ENCODE results near the gene IGHMBP2. TPM values are rescaled to one million over a fixed set of nuclear protein-coding genes. Genes with fewer than 3 reads are reported as not detected.

Gene IGHMBP2
- total RNA-seq, 1 experiment from 2014 or later: 49.1 TPM

DNA sequence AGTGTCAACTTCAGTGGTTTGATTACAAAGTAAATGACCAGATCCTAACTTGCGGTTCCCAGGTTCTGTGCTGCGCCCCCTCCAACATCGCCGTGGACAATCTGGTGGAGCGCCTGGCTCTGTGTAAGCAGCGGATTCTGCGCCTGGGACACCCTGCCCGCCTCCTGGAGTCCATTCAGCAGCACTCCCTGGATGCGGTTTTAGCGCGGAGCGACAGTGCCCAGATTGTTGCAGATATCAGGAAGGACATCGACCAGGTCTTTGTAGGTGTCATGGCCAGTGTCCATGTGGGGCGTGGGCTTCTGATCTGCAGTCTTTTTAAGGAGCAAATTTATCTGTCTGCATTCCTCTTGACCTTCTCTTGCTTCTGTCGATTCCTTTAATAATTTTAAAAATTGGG lies 11.1 kb downstream of the IGHMBP2 start:
- no peaks in the 10 kb centered on the region for H3K27me3 Mint-ChIP-seq (ENCODE audit: insufficient read depth, unreplicated experiment)
- no peak overlapping the region for H3K27ac Mint-ChIP-seq (ENCODE audit: unreplicated experiment)
- Histone ChIP-seq H3K36me3 (ENCODE audit: control insufficient read depth, insufficient read depth, low read length) (peaks cover 9% of the 10 kb centered on the region), H3K4me3 (ENCODE audit: low read depth, low read length) (no peak overlapping the region), H3K9me3 (no peaks in the 10 kb centered on the region), H3K27me3 (replicated peaks; ENCODE audit: control insufficient read depth, insufficient read depth, low read length) (no peaks in the 10 kb centered on the region), H3K4me1 (no peaks in the 10 kb centered on the region)
- POLR2A ChIA-PET: no interaction called here
- TF ChIP-seq, protein P1, sequence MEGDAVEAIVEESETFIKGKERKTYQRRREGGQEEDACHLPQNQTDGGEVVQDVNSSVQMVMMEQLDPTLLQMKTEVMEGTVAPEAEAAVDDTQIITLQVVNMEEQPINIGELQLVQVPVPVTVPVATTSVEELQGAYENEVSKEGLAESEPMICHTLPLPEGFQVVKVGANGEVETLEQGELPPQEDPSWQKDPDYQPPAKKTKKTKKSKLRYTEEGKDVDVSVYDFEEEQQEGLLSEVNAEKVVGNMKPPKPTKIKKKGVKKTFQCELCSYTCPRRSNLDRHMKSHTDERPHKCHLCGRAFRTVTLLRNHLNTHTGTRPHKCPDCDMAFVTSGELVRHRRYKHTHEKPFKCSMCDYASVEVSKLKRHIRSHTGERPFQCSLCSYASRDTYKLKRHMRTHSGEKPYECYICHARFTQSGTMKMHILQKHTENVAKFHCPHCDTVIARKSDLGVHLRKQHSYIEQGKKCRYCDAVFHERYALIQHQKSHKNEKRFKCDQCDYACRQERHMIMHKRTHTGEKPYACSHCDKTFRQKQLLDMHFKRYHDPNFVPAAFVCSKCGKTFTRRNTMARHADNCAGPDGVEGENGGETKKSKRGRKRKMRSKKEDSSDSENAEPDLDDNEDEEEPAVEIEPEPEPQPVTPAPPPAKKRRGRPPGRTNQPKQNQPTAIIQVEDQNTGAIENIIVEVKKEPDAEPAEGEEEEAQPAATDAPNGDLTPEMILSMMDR (IDR thresholded peaks at IDR 0.05; ENCODE audit: insufficient read depth in 1 of 2, low read depth in 1 of 2, low read length in 1 of 2, severe bottlenecking in 1 of 2, unreplicated experiment in 1 of 2): no peak
- no TSS peak for BruUV-seq (replicated peaks)
- peaks cover 98% of the 10 kb centered on the region for H3K36me3 Mint-ChIP-seq (ENCODE audit: insufficient read depth, unreplicated experiment)
- no peaks in the 10 kb centered on the region for H3K4me1 Mint-ChIP-seq (ENCODE audit: low read depth, unreplicated experiment)
- no peak overlapping the region for H3K4me3 Mint-ChIP-seq (ENCODE audit: unreplicated experiment)
- CTCF ChIA-PET: no interaction called here
- H3K9me3 Mint-ChIP-seq (ENCODE audit: unreplicated experiment): no peaks in the 10 kb centered on the region
- intact Hi-C loops (cut with micrococcal nuclease; ENCODE audit: unreplicated experiment): no loop called here
- no peak for DNase-seq

DNA sequence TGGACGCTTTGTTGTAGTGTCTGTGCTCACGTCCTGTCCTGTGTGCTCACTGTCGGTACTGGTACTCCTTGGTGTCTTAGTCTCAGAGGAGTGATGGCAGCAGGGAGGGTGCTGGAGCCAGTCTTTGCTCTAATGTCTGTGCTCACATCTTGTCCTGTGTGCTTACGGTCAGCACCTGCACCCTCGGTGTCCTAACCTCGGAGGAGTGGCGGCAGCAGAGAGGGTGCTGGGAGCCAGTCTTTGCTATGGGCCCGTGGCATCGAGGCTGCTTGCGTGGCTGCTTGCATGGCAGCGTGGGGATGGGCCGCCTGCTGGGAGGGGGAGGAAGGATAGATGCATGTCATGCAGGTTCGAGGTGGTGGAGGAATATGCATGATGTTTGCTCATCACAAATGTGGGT lies 12.7 kb downstream of the IGHMBP2 start:
- H3K27me3 ChIP-seq (replicated peaks; ENCODE audit: control insufficient read depth, insufficient read depth, low read length): no peaks in the 10 kb centered on the region
- H3K4me3 ChIP-seq (ENCODE audit: low read depth, low read length): no peak overlapping the region
- H3K27me3 Mint-ChIP-seq (ENCODE audit: insufficient read depth, unreplicated experiment): no peaks in the 10 kb centered on the region
- no peak for DNase-seq
- H3K36me3 Mint-ChIP-seq (ENCODE audit: insufficient read depth, unreplicated experiment): peaks cover 97% of the 10 kb centered on the region
- no peak overlapping the region for H3K4me3 Mint-ChIP-seq (ENCODE audit: unreplicated experiment)
- intact Hi-C loops (cut with micrococcal nuclease; ENCODE audit: unreplicated experiment): no loop called here
- H3K36me3 ChIP-seq (ENCODE audit: control insufficient read depth, insufficient read depth, low read length): peaks cover 12% of the 10 kb centered on the region
- no peaks in the 10 kb centered on the region for H3K9me3 Mint-ChIP-seq (ENCODE audit: unreplicated experiment)
- no peak overlapping the region for H3K27ac Mint-ChIP-seq (ENCODE audit: unreplicated experiment)
- no peaks in the 10 kb centered on the region for H3K9me3 ChIP-seq
- ChIA-PET CTCF (no interaction called here), POLR2A (no interaction called here)
- TF ChIP-seq, protein P1 (IDR thresholded peaks at IDR 0.05; ENCODE audit: insufficient read depth in 1 of 2, low read depth in 1 of 2, low read length in 1 of 2, severe bottlenecking in 1 of 2, unreplicated experiment in 1 of 2): no peak
- no TSS peak for BruUV-seq (replicated peaks)
- H3K4me1 Mint-ChIP-seq (ENCODE audit: low read depth, unreplicated experiment): no peaks in the 10 kb centered on the region
- H3K4me1 ChIP-seq: no peaks in the 10 kb centered on the region

DNA sequence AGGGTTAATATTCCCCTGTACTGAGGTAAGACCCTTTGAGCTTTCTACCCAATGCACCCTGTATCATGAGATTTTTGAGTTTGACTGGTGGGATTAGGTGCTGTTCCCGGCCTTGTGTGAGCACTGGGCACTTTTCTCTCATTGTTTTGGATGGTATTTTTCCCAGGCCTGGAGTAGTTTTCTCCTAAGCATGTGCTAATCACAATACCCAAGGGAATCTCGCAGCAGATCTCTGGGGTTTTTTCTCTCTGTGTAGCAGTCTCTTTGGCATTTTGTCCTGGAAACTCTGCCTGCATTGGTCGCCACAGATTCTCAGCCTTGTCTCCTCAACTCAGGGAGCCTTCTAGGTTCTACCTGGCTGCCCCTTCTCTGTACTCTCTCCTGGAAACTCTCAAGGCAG lies 19.9 kb downstream of the IGHMBP2 start:
- H3K4me3 Mint-ChIP-seq (ENCODE audit: unreplicated experiment): no peak overlapping the region
- H3K27me3 ChIP-seq (replicated peaks; ENCODE audit: control insufficient read depth, insufficient read depth, low read length): no peaks in the 10 kb centered on the region
- H3K9me3 Mint-ChIP-seq (ENCODE audit: unreplicated experiment): peaks cover 25% of the 10 kb centered on the region
- peaks cover 97% of the 10 kb centered on the region for H3K36me3 Mint-ChIP-seq (ENCODE audit: insufficient read depth, unreplicated experiment)
- intact Hi-C loops (cut with micrococcal nuclease; ENCODE audit: unreplicated experiment): no loop called here
- TF ChIP-seq, protein P1 (IDR thresholded peaks at IDR 0.05; ENCODE audit: insufficient read depth in 1 of 2, low read depth in 1 of 2, low read length in 1 of 2, severe bottlenecking in 1 of 2, unreplicated experiment in 1 of 2): no peak
- CTCF ChIA-PET: no interaction called here
- peaks cover 14% of the 10 kb centered on the region for H3K9me3 ChIP-seq
- no peaks in the 10 kb centered on the region for H3K27me3 Mint-ChIP-seq (ENCODE audit: insufficient read depth, unreplicated experiment)
- H3K4me3 ChIP-seq (ENCODE audit: low read depth, low read length): no peak overlapping the region
- H3K36me3 ChIP-seq (ENCODE audit: control insufficient read depth, insufficient read depth, low read length): peaks cover 13% of the 10 kb centered on the region
- POLR2A ChIA-PET: no interaction called here
- DNase-seq: no peak
- no peaks in the 10 kb centered on the region for H3K4me1 ChIP-seq
- no TSS peak for BruUV-seq (replicated peaks)
- H3K27ac Mint-ChIP-seq (ENCODE audit: unreplicated experiment): no peak overlapping the region
- no peaks in the 10 kb centered on the region for H3K4me1 Mint-ChIP-seq (ENCODE audit: low read depth, unreplicated experiment)

All from Caco-2 (cell line).